Measurements from ENCODE around the gene WASHC4.
"Not testable (repeated sequence)": the region's sequence is repeated elsewhere in the genome, so short reads cannot be mapped to it uniquely, and the experiment has no call there.

Gene WASHC4

DNA sequence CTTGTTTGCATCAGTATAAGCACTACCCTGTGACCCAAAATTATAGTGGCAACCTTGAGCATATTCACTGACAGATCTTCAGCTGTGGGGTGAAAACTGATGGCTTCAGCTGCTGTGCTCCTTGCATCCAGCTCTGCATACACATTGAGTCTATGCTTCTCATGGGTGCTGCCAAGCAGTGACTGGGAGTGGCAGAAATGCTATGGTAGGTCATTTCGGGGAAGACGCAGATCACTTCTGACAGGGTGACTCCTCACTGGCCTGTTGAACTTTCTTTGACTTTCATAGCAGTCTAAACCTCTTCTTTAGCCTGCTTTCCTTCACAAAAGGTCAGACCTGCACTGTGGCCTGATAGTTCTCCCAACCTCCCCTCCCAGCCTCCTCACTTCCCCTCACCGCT, 17.7 kb upstream of the WASHC4 start:
- DNase-seq (ENCODE audit: extremely low spot score, insufficient read length, low read depth) (no peak), FAIRE-seq (no peak)

DNA sequence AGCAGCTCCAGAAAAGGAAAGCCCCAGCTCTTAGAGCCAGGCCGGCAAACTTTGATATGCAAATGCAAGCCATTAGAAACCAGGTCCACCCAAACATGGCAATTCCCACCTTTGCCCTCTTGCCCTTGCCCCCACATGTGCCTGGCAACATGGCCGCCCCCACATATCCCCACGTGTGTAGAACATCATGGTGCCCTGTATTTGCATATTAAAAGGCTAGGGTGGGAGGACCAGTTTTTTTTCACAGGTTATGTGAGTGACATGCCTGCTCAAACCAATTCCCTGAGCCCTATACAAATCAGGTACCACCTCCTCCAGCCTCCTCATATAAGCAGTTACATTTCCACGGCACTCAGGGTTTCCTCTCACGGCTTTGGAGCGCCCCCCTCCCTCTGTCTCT, 17.2 kb upstream of the WASHC4 start:
- DNase-seq (ENCODE audit: extremely low spot score, insufficient read length, low read depth) (no peak), FAIRE-seq (no peak)

GRCh38 chr12:105091476-105092206, 15.9 kb upstream of the WASHC4 start:
- FAIRE-seq (no peak), DNase-seq (ENCODE audit: extremely low spot score, insufficient read length, low read depth) (no peak)

DNA sequence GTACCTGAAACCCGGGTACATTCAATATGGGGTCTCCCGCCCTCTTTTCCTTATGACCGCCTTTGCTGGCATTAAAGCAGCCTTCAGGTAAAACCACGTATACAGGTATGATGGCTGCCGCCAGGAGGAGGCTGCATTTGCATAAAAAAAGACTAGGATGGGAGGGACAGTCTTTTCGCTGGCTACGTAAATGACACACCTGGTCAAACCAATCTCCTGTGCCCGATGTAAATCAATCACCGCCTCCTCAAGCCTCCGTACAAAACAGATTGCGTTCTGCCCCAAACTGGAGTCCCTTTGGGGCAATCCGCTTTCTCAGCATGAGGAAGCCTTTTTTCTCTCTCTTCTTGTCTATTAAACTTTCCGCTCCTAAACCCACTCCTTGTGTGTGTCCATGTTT, 15.2 kb upstream of the WASHC4 start:
- no peak for FAIRE-seq
- no peak for DNase-seq (ENCODE audit: extremely low spot score, insufficient read length, low read depth)

GRCh38 chr12:105095338-105095737, 12.2 kb upstream of the WASHC4 start:
- not testable (repeated sequence) for DNase-seq (ENCODE audit: extremely low spot score, insufficient read length, low read depth); FAIRE-seq

DNA sequence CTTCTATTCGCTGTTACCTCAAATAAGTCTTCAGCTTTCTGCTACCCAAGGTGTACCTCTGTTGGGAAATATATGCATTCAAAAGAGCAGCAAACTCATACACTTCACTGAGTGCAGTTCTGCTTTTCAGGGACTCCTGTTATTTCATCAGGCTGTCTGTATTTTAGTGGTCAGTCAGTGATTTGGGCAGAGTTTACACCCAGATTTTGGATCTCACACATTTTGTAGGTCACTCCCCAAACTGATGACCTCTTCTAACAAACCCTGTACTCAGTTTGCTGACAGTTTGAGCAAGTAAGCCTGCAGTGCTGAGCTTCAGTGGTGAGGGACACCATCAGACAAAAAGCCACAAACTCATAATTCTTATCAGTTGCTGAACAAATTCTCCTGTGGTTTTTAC, 8.2 kb upstream of the WASHC4 start:
- FAIRE-seq: no peak
- DNase-seq (ENCODE audit: extremely low spot score, insufficient read length, low read depth): no peak

DNA sequence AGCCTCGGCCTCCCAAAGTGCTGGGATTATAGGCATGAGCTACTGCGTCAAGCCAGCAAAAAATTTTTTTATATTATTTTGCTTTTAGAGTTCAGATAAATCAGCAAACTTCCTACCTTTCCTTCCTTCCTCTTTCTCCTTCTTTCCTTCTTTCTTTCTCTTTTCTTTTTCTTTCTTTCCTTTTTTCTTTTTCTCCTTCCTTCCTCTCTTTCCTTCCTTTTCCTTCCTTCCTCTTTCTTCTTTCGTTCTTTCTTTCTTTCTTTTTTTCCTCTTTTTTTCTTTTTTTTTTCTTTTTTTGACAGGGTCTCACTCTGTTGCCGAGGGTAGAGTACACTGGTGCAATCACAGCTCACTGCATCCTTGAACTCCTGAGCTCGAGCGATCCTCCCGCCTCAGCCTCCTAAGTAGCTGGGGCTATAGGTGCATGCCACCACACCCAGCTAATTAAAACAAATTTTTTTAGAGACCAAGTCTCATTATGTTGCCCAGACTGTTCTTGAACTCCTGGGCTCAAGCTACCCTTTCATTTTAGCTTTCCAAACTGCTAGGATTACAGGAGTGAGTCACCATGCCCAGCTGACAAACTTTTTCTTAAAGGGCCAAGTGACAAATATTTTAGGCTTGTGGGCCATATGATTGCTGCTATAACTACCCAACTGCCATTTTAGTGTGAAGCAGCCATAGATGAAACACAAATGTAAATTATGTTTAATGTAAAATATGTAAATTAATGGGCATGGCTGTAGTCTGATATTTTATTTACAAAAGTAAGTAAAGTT, 7.1 kb upstream of the WASHC4 start:
- no peak for FAIRE-seq

DNA sequence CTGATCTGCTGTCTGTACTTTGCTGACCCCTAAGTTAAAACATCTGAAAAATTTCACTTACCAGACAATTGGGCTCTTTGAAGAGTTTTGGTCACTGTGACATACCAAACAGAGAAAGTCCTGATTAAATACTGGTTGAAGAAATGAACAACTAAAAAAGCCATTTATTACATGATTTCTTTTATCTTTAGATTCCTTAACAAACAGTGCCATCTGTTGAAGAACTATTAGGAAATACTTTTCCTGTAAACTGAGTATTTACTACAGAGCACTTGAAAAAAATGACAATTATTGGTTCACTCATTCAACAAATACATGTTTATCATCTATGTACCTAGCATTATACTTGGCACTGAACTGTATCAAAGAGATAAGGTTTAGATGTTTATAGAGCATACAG, 6.5 kb upstream of the WASHC4 start:
- DNase-seq (ENCODE audit: extremely low spot score, insufficient read length, low read depth) (no peak), FAIRE-seq (no peak)

More for the DNA sequence above, 7.1 kb upstream of the WASHC4 start:
- DNase-seq (ENCODE audit: extremely low spot score, insufficient read length, low read depth): no peak

GRCh38 chr12:105102673-105103072, 4.9 kb upstream of the WASHC4 start:
- DNase-seq (ENCODE audit: extremely low spot score, insufficient read length, low read depth) (no peak), FAIRE-seq (no peak)

DNA sequence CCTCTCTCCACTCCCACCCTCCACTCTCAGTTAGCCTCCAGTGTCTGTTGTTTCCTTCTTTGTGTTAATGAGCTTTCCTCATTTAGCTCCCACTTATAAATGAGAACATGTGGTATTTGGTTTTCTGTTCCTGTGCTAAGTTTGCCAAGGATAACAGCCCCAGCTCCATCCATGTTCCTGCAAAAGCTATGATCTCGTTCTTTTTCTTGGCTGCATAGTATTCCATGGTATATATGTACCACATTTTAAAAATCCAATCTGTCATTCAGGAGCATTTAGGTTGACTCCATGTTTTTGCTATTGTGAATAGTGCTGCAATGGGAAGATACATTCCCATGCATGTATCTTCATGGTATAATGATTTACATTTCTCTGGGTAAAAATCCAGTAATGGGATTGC, 2.8 kb upstream of the WASHC4 start:
- DNase-seq (ENCODE audit: extremely low spot score, insufficient read length, low read depth) (no peak), FAIRE-seq (no peak)

DNA sequence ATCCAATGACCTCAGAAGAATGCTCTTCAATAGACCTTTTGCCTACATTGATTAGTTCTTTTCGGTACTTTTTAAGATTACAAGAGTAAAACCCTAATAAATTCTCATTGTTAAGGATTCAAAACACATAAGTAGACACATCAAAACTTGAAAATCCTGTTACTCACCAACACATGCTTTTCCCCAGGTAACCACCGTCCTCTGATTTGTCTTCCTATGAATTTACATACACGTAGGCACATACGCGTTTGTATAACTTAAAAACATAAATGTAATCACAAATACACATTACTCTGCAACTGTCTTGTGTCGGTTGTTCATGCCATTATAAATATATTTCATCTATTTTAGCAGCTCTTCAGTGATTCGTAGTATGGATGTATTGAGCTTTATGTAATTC, 910 bp upstream of the WASHC4 start:
- no peak for DNase-seq (ENCODE audit: extremely low spot score, insufficient read length, low read depth)
- no peak for FAIRE-seq

- DNase-seq (ENCODE audit: extremely low spot score, insufficient read length, low read depth) (no peak), FAIRE-seq (no peak)
Observed at GRCh38 chr12:105107171-105107493, 399 bp upstream of the WASHC4 start.

- FAIRE-seq: peak; percentile 82
Observed at GRCh38 chr12:105109465-105110212, 2.1 kb downstream of the WASHC4 start.

GRCh38 chr12:105110851-105111250, 3.3 kb downstream of the WASHC4 start:
- peak; percentile 80 for FAIRE-seq
- DNase-seq (ENCODE audit: extremely low spot score, insufficient read length, low read depth): no peak

More at GRCh38 chr12:105109465-105110212, 2.1 kb downstream of the WASHC4 start:
- no peak for DNase-seq (ENCODE audit: extremely low spot score, insufficient read length, low read depth)

GRCh38 chr12:105113094-105113493, 5.6 kb downstream of the WASHC4 start:
- DNase-seq (ENCODE audit: extremely low spot score, insufficient read length, low read depth) (no peak), FAIRE-seq (no peak)

GRCh38 chr12:105116969-105117368, 9.4 kb downstream of the WASHC4 start:
- FAIRE-seq (no peak), DNase-seq (ENCODE audit: extremely low spot score, insufficient read length, low read depth) (no peak)

DNA sequence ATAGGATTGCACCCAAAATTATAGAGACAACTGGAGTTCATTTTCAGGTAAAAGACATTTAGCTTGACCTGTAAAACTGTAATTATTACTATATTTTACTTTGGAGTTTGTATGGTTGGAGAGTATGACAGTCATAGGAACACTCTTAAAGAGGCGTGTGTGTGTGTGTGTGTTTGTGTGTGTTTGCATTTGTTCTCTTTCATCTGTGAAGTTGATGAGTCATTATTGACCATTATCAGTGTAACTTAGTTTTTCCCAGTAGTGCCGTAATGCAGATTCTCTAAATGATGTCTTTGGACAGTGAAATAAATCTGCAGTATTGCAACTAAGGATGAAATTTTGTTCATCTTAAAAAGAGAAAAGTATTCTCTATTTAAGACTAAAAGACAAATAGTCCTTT, 13.0 kb downstream of the WASHC4 start:
- DNase-seq (ENCODE audit: extremely low spot score, insufficient read length, low read depth) (no peak), FAIRE-seq (no peak)

- no peak for FAIRE-seq
- DNase-seq (ENCODE audit: extremely low spot score, insufficient read length, low read depth): no peak
Observed at GRCh38 chr12:105138248-105138647, 30.7 kb downstream of the WASHC4 start.

GRCh38 chr12:105141320-105141922, 33.9 kb downstream of the WASHC4 start:
- DNase-seq (ENCODE audit: extremely low spot score, insufficient read length, low read depth) (no peak), FAIRE-seq (no peak)

DNA sequence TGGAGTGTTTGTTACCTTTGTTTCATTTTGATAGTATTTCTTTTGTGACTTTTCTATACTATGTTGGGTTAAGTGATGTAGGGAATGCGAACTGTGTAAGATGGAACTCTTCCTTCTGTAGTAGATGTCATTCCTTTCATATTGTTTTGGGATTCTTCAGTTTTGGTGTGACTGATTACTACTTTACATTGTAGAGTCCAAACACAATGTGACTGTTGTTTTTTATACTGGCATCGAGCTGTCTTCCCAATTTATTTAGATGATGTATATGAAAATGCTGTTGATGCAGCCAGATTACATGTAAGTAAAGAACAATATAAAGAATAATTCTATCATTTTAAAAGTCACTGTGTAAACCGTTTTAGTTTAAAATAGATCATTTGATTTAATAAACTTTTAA, 34.7 kb downstream of the WASHC4 start:
- DNase-seq (ENCODE audit: extremely low spot score, insufficient read length, low read depth) (no peak), FAIRE-seq (no peak)

- DNase-seq (ENCODE audit: extremely low spot score, insufficient read length, low read depth) (no peak), FAIRE-seq (no peak)
Observed at GRCh38 chr12:105156260-105156659, 48.7 kb downstream of the WASHC4 start.
